H9 (cell line): ENCODE results near the gene CCDC102B. TPM values are rescaled to one million over a fixed set of nuclear protein-coding genes. Genes with fewer than 3 reads are reported as not detected.

Experiments used
- DNase-seq: peaks from one replicate; pipeline ENCODE4 v3.0.0-alpha.2; 2017
- H2AFZ ChIP-seq: one replicate; pipeline ENCODE4 v1.6.1; 2013; ENCODE audit warnings: mild to moderate bottlenecking, low read length, control low read depth, moderate library complexity
- H2AK5ac ChIP-seq: 2 replicates; pipeline ENCODE4 v1.6.1; 2013; ENCODE audit warnings: low read length, control low read depth, mixed read lengths; ENCODE audit not compliant: insufficient read length
- H2BK120ac ChIP-seq: one replicate; pipeline ENCODE4 v1.6.1; 2013; ENCODE audit warnings: low read depth, mild to moderate bottlenecking, low read length, control low read depth, inconsistent platforms; ENCODE audit not compliant: poor library complexity, severe bottlenecking
- H2BK12ac ChIP-seq: 2 replicates; pipeline ENCODE4 v1.6.1; 2013; ENCODE audit warnings: low read length, control low read depth, mixed read lengths, low read depth; ENCODE audit not compliant: insufficient read length
- H2BK15ac ChIP-seq: 2 replicates; pipeline ENCODE4 v1.6.1; 2013; ENCODE audit warnings: low read depth, low read length, control low read depth
- H2BK20ac ChIP-seq: one replicate; pipeline ENCODE4 v1.6.1; 2013; ENCODE audit warnings: low read depth, mild to moderate bottlenecking, low read length, control low read depth, inconsistent platforms; ENCODE audit not compliant: poor library complexity, severe bottlenecking
- H2BK5ac ChIP-seq: 2 replicates; pipeline ENCODE4 v1.6.1; 2013; ENCODE audit warnings: low read length, control low read depth, mixed read lengths; ENCODE audit not compliant: insufficient read length
- H3K14ac ChIP-seq: 2 replicates; pipeline ENCODE4 v1.6.1; 2013; ENCODE audit warnings: low read length, control low read depth; ENCODE audit not compliant: insufficient read depth
- H3K18ac ChIP-seq: 2 replicates; pipeline ENCODE4 v1.6.1; 2013; ENCODE audit warnings: low read depth, mild to moderate bottlenecking, mixed read lengths, low read length, control low read depth; ENCODE audit not compliant: insufficient read length
- H3K23ac ChIP-seq: 2 replicates; pipeline ENCODE4 v1.6.1; 2013; ENCODE audit warnings: low read length, control low read depth, mixed read lengths, low read depth; ENCODE audit not compliant: insufficient read length
- H3K23me2 ChIP-seq: 2 replicates; pipeline ENCODE4 v1.6.1; 2013; ENCODE audit warnings: low read depth, mild to moderate bottlenecking, mixed read lengths, low read length, control low read depth; ENCODE audit not compliant: insufficient read length, poor library complexity, severe bottlenecking
- H3K27ac ChIP-seq: 2 replicates; pipeline ENCODE4 v1.5.1; 2013; ENCODE audit warnings: low read length, control low read depth, mixed read lengths, low read depth; ENCODE audit not compliant: insufficient read length
- H3K27me3 ChIP-seq: 2 replicates; pipeline ENCODE4 v1.6.1; 2013; ENCODE audit warnings: low read length, control low read depth, inconsistent platforms; ENCODE audit not compliant: insufficient read depth
- H3K4ac ChIP-seq: 2 replicates; pipeline ENCODE4 v1.6.1; 2013; ENCODE audit warnings: low read depth, mild to moderate bottlenecking, control low read depth, inconsistent platforms, low read length, moderate library complexity
- H3K4me1 ChIP-seq: 2 replicates; pipeline ENCODE4 v1.6.1; 2013; ENCODE audit warnings: low read length, control low read depth, inconsistent platforms; ENCODE audit not compliant: insufficient read depth
- H3K4me2 ChIP-seq: 2 replicates; pipeline ENCODE4 v1.6.1; 2013; ENCODE audit warnings: low read length, control low read depth, mixed read lengths; ENCODE audit not compliant: insufficient read length, insufficient read depth
- H3K56ac ChIP-seq: 2 replicates; pipeline ENCODE4 v1.6.1; 2013; ENCODE audit warnings: low read depth, mild to moderate bottlenecking, mixed read lengths, low read length, control low read depth; ENCODE audit not compliant: insufficient read length
- H3K79me1 ChIP-seq: 2 replicates; pipeline ENCODE4 v1.6.1; 2013; ENCODE audit warnings: low read depth, mild to moderate bottlenecking, moderate library complexity, low read length, control low read depth, inconsistent platforms; ENCODE audit not compliant: insufficient read depth, poor library complexity, severe bottlenecking
- H3K79me2 ChIP-seq: 2 replicates; pipeline ENCODE4 v1.6.1; 2013; ENCODE audit warnings: low read length, control low read depth, inconsistent platforms; ENCODE audit not compliant: insufficient read depth
- H3K9ac ChIP-seq: 2 replicates; pipeline ENCODE4 v1.6.1; 2013; ENCODE audit warnings: low read length, control low read depth, mixed read lengths; ENCODE audit not compliant: insufficient read length; ENCODE audit errors: extremely low read depth
- H3K9me3 ChIP-seq: one replicate; pipeline ENCODE4 v1.6.1; 2013; ENCODE audit warnings: low read depth, low read length, inconsistent platforms; ENCODE audit not compliant: control insufficient read depth
- H3T11ph ChIP-seq: one replicate; pipeline ENCODE4 v1.6.1; 2013; ENCODE audit warnings: mild to moderate bottlenecking, low read length, control low read depth, inconsistent platforms
- H4K20me1 ChIP-seq: one replicate; pipeline ENCODE4 v1.6.1; 2013; ENCODE audit not compliant: control insufficient read depth, insufficient read length, insufficient read depth
- H4K5ac ChIP-seq: 2 replicates; pipeline ENCODE4 v1.6.1; 2013; ENCODE audit warnings: low read depth, mild to moderate bottlenecking, mixed read lengths, low read length, control low read depth; ENCODE audit not compliant: insufficient read length
- H4K8ac ChIP-seq: replicated peaks from 2 replicates; pipeline ENCODE4 v1.6.1; 2013; ENCODE audit warnings: low read length, control low read depth, mixed read lengths, low read depth; ENCODE audit not compliant: insufficient read length
- H4K91ac ChIP-seq: 2 replicates; pipeline ENCODE4 v1.6.1; 2013; ENCODE audit warnings: low read depth, mild to moderate bottlenecking, moderate library complexity, mixed read lengths, low read length, control low read depth; ENCODE audit not compliant: insufficient read length
- H3K27ac Mint-ChIP-seq, 3 experiments: 2 replicates in 2 of 3; 3 replicates in 1 of 3; pipeline ENCODE4 v1.8.0; 2020 to 2021; ENCODE audit warnings: mixed read lengths in 3 of 3, mild to moderate bottlenecking in 1 of 3, moderate library complexity in 1 of 3
- H3K27me3 Mint-ChIP-seq: 2 replicates; pipeline ENCODE4 v1.8.0; 2021; ENCODE audit warnings: low read depth, mild to moderate bottlenecking, moderate library complexity, mixed read lengths
- H3K36me3 Mint-ChIP-seq, 3 experiments: 2 replicates in 2 of 3; 3 replicates in 1 of 3; pipeline ENCODE4 v1.8.0; 2020 to 2021; ENCODE audit warnings: low read depth in 3 of 3, mixed read lengths in 3 of 3; ENCODE audit not compliant: insufficient read depth in 1 of 3
- H3K4me1 Mint-ChIP-seq, 2 experiments: 2 replicates each; pipeline ENCODE4 v1.8.0; 2020; ENCODE audit warnings: mixed read lengths in 2 of 2
- H3K4me3 Mint-ChIP-seq, 2 experiments: 2 replicates in 1 of 2; 3 replicates in 1 of 2; pipeline ENCODE4 v1.8.0; 2020 to 2021; ENCODE audit warnings: mild to moderate bottlenecking in 2 of 2, mixed read lengths in 2 of 2, moderate library complexity in 1 of 2
- H3K9me3 Mint-ChIP-seq, 2 experiments: 2 replicates in 1 of 2; 3 replicates in 1 of 2; pipeline ENCODE4 v1.8.0; 2020; ENCODE audit warnings: mild to moderate bottlenecking in 2 of 2, mixed read lengths in 2 of 2, moderate library complexity in 1 of 2
- CTCF ChIP-seq: fragments of 200-600 bp; sonication (generic); conservative IDR thresholded peaks from 3 replicates; pipeline ENCODE4 v1.8.0; 2021; ENCODE audit warnings: antibody characterized with exemption, mild to moderate bottlenecking
- WGBS: extraction: QIAGEN DNeasy Blood & Tissue Kit; methylation state at CpG from one replicate; pipeline ENCODE4 v1.1.7; 2013; ENCODE audit warnings: missing lambda C conversion rate, low lambda C conversion rate, mixed read lengths; ENCODE audit not compliant: insufficient read length; ENCODE audit errors: extremely low coverage; 5-methylcytosine and 5-hydroxymethylcytosine counted together
- total RNA-seq: library from RNA; stranded (reverse); gene quantifications from 2 replicates; pipeline ENCODE4 v1.2.1, GENCODE V29; 2021

CCDC102B gene
- total RNA-seq, 1 experiment from 2014 or later = 1.2 TPM

GRCh38 chr18:68818584-68818983 is 20.7 kb downstream of the CCDC102B start:
- DNase-seq = no peak
- Histone ChIP-seq H2BK120ac (no peak overlapping the region), H4K8ac (no peak overlapping the region), H3K79me2 (no peaks in the 10 kb centered on the region), H2BK20ac (no peak overlapping the region), H3K4me2 (no peak overlapping the region), H4K91ac (no peak overlapping the region), H3K4ac (no peak overlapping the region), H4K5ac (no peak overlapping the region), H3K14ac (no peak overlapping the region), H2AK5ac (no peak overlapping the region), H3K18ac (no peak overlapping the region), H2BK5ac (no peak overlapping the region), H2BK12ac (no peak overlapping the region), H3K56ac (no peak overlapping the region), H4K20me1 (no peaks in the 10 kb centered on the region), H3K23ac (no peak overlapping the region), H3K9ac (no peak overlapping the region), H3T11ph (no peak overlapping the region), H3K23me2 (no peaks in the 10 kb centered on the region), H3K4me1 (no peaks in the 10 kb centered on the region), H2AFZ (no peak overlapping the region), H3K27ac (no peak overlapping the region), H3K79me1 (no peaks in the 10 kb centered on the region), H3K27me3 (no peaks in the 10 kb centered on the region), H2BK15ac (no peak overlapping the region), H3K9me3 (no peaks in the 10 kb centered on the region)
- no CpG with 5 or more reads among the region's 2 CpGs for WGBS
- H3K27me3 Mint-ChIP-seq = no peaks in the 10 kb centered on the region
- H3K9me3 Mint-ChIP-seq = no peaks in the 10 kb centered on the region
- no peaks in the 10 kb centered on the region for H3K4me1 Mint-ChIP-seq
- H3K27ac Mint-ChIP-seq = no peak overlapping the region
- TF ChIP-seq CTCF = no peak
- H3K36me3 Mint-ChIP-seq = no peaks in the 10 kb centered on the region
- no peak overlapping the region for H3K4me3 Mint-ChIP-seq
